Osteocyte (in vitro differentiated cells): ENCODE data around the gene MNAT1. TPM values are rescaled to one million over a fixed set of nuclear protein-coding genes. Genes with fewer than 3 reads are reported as not detected.

Source experiments
- DNase-seq: peaks from one replicate; pipeline ENCODE4 v3.0.0; 2021; ENCODE audit warnings: mixed read lengths; ENCODE audit not compliant: unreplicated experiment; ENCODE audit errors: extremely low spot score
- H3K27ac Mint-ChIP-seq: one replicate; pipeline ENCODE4 v1.8.0; 2021; ENCODE audit warnings: mild to moderate bottlenecking, mixed read lengths; ENCODE audit not compliant: unreplicated experiment
- H3K27me3 Mint-ChIP-seq: one replicate; pipeline ENCODE4 v1.8.0; 2021; ENCODE audit warnings: mixed read lengths; ENCODE audit not compliant: unreplicated experiment
- H3K36me3 Mint-ChIP-seq: one replicate; pipeline ENCODE4 v1.8.0; 2021; ENCODE audit warnings: mixed read lengths; ENCODE audit not compliant: unreplicated experiment
- H3K4me1 Mint-ChIP-seq: one replicate; pipeline ENCODE4 v1.8.0; 2021; ENCODE audit warnings: mixed read lengths; ENCODE audit not compliant: unreplicated experiment
- H3K4me3 Mint-ChIP-seq: one replicate; pipeline ENCODE4 v1.8.0; 2021; ENCODE audit warnings: mild to moderate bottlenecking, moderate library complexity, mixed read lengths; ENCODE audit not compliant: unreplicated experiment
- H3K9me3 Mint-ChIP-seq: one replicate; pipeline ENCODE4 v1.8.0; 2021; ENCODE audit warnings: mixed read lengths; ENCODE audit not compliant: unreplicated experiment
- CTCF ChIP-seq: fragments of 200-600 bp; sonication (generic); IDR thresholded peaks from 2 replicates; pipeline ENCODE4 v1.5.0; 2021; ENCODE audit warnings: antibody characterized with exemption, mild to moderate bottlenecking, moderate library complexity
- total RNA-seq: library from RNA; stranded (reverse); gene quantifications from 2 replicates; pipeline ENCODE4 v1.2.1, GENCODE V29; 2021

Gene MNAT1
- total RNA-seq, 1 donor from 2014 or later, result 59.9 TPM

DNA sequence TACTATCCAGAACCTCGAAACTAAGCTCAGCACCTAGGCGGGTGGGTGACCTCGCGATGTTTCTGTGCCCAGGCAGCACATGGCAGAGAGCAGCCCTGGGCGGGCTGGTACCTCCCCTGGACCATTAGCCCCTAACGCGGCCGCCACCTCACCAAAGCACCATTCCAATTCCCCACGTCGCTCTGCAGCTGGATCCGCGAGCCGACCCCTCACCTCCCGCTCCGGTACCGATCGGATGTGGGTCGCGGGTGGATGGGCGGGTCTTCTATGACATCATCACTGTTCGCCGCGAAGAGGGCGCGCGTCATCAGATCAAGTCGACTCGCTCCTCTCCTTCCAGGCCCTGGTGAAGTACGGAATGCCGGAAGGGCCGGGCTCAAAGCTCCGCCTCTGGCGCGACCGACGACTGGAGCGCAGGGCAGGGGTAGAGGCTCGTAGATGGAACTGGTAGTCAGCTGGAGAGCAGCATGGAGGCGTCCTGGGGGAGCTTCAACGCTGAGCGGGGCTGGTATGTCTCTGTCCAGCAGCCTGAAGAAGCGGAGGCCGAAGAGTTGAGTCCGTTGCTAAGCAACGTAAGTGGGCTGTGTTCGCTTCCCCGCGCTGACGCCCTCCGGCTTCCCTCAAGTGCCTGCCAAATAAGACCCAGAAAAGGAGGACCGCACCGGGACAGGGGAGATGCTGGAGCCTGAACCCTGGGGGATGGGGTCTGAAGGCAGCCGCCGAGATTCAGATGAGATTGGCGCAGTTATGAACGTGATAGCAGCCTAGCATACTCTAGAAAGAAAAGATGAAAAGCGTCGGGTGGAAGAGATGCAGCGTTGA lies 246.5 kb downstream of the MNAT1 start, which contains the start of the genes SLC38A6 and TRMT5:
TSS of gene SLC38A6 (plus strand) at position 435 of the 822 bp plus-strand sequence. CDS start at position 468, 33 bp downstream.
TSS of gene TRMT5 (minus strand) at position 269 of the 822 bp plus-strand sequence. CDS start at position 163, 106 bp downstream.
- H3K36me3 Mint-ChIP-seq, result peaks cover 41% of the 10 kb centered on the region
- TF ChIP-seq CTCF, result no peak
- no peak within 1 kb of the TSS for H3K4me3 Mint-ChIP-seq
- DNase-seq, result peak; percentile 98
- no peaks in the 10 kb centered on the region for H3K27me3 Mint-ChIP-seq
- H3K4me1 Mint-ChIP-seq, result peaks cover 43% of the 10 kb centered on the region
- H3K27ac Mint-ChIP-seq, result no peak within 1 kb of the TSS
- no peaks in the 10 kb centered on the region for H3K9me3 Mint-ChIP-seq

GRCh38 chr14:60981633-60982455 lies 247.3 kb downstream of the MNAT1 start:
- no peak for DNase-seq

DNA sequence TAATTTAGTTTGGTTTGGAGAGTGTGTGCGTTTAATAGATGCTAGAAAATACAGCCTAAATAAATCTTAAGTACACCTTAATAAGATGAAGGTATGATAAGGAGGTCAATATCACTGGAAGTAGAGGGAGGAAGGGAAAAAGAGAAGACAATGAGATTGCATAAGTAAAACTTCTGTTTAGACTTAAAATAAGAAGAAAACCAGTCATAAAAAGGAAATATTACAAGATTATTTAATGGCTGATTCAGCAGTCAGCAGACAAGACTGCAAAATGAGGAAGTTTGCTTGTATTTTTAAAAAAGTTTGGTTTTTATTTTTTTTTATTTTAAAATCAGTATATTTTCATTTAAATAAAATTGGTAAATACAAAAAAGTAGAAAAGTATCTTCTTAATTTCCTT lies 249.6 kb downstream of the MNAT1 start:
- H3K27me3 Mint-ChIP-seq, result no peaks in the 10 kb centered on the region
- TF ChIP-seq CTCF, result no peak
- H3K36me3 Mint-ChIP-seq, result peaks cover 34% of the 10 kb centered on the region
- H3K4me3 Mint-ChIP-seq, result peak overlapping the region; percentile 16
- H3K4me1 Mint-ChIP-seq, result peaks cover 29% of the 10 kb centered on the region
- H3K9me3 Mint-ChIP-seq, result no peaks in the 10 kb centered on the region
- DNase-seq, result no peak
- H3K27ac Mint-ChIP-seq, result no peak overlapping the region

More at GRCh38 chr14:60981633-60982455, 247.3 kb downstream of the MNAT1 start:
- Mint-ChIP-seq H3K9me3 (no peaks in the 10 kb centered on the region), H3K27me3 (no peaks in the 10 kb centered on the region), H3K27ac (no peak overlapping the region), H3K4me3 (no peak overlapping the region), H3K36me3 (peaks cover 39% of the 10 kb centered on the region), H3K4me1 (peaks cover 44% of the 10 kb centered on the region)
- no peak for TF ChIP-seq CTCF

- Mint-ChIP-seq H3K9me3 (no peaks in the 10 kb centered on the region), H3K4me3 (no peak overlapping the region), H3K4me1 (peaks cover 33% of the 10 kb centered on the region), H3K27ac (no peak overlapping the region), H3K27me3 (no peaks in the 10 kb centered on the region), H3K36me3 (peaks cover 30% of the 10 kb centered on the region)
- TF ChIP-seq CTCF, result no peak
- no peak for DNase-seq
Measured at GRCh38 chr14:60986500-60986899, 251.9 kb downstream of the MNAT1 start.

DNA sequence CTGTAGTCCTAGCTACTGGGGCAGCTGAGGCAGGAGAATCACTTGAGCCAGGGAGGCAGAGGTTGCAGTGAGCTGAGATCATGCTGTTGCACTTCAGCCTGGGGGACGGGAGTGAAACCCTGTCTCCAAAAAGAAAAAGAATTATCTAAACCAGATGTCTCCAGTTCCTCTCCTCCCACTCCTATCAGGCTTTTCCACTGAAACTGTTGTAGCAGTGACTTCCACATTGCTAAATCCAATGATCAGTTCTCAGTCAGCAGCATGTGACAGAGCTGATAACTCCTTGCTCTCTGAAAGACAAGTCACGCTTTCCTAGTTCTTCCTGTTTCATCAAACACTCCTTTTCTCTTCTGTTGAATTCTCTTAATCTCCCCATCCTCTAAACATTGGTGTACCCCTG lies 255.0 kb downstream of the MNAT1 start:
- Mint-ChIP-seq H3K9me3 (no peaks in the 10 kb centered on the region), H3K36me3 (peaks cover 46% of the 10 kb centered on the region), H3K4me3 (no peak overlapping the region), H3K4me1 (peaks cover 25% of the 10 kb centered on the region), H3K27ac (no peak overlapping the region), H3K27me3 (no peaks in the 10 kb centered on the region)
- DNase-seq, result no peak
- no peak for TF ChIP-seq CTCF
